Activated T-helper 1 cell treated with Interleukin-2 at 50 U/mL for 16 hours (primary cell): ENCODE results near the gene ANKS1A.

Experiments
- DNase-seq: peaks from one replicate; pipeline ENCODE4 v3.0.0-alpha.2; 2020; ENCODE audit warnings: low read depth

ANKS1A gene

GRCh38 chr6:35041086-35041861 is 152.2 kb downstream of the ANKS1A start:
- DNase-seq, result no peak

GRCh38 chr6:35042031-35042815 is 153.2 kb downstream of the ANKS1A start:
- no peak for DNase-seq

- no peak for DNase-seq
Observed at GRCh38 chr6:35043381-35044130, 154.5 kb downstream of the ANKS1A start.

- no peak for DNase-seq
Observed at GRCh38 chr6:35044145-35044745, 155.2 kb downstream of the ANKS1A start.

- DNase-seq, result no peak
Observed at GRCh38 chr6:35044761-35045421, 155.8 kb downstream of the ANKS1A start.

GRCh38 chr6:35046103-35046502 is 157.0 kb downstream of the ANKS1A start:
- no peak for DNase-seq

GRCh38 chr6:35046862-35047261 is 157.8 kb downstream of the ANKS1A start:
- no peak for DNase-seq

GRCh38 chr6:35047265-35048011 is 158.4 kb downstream of the ANKS1A start:
- DNase-seq, result no peak

- DNase-seq, result no peak
Observed at GRCh38 chr6:35048031-35048613, 159.1 kb downstream of the ANKS1A start.

GRCh38 chr6:35048631-35049083 is 159.6 kb downstream of the ANKS1A start:
- no peak for DNase-seq

GRCh38 chr6:35049156-35049735 is 160.2 kb downstream of the ANKS1A start:
- DNase-seq, result no peak

- DNase-seq, result no peak
Observed at GRCh38 chr6:35049900-35050756, 161.1 kb downstream of the ANKS1A start.

GRCh38 chr6:35050757-35051330 is 161.8 kb downstream of the ANKS1A start:
- no peak for DNase-seq

- no peak for DNase-seq
Observed at GRCh38 chr6:35051396-35051795, 162.3 kb downstream of the ANKS1A start.

GRCh38 chr6:35051997-35052583 is 163.0 kb downstream of the ANKS1A start:
- DNase-seq, result no peak

GRCh38 chr6:35052694-35053565 is 163.9 kb downstream of the ANKS1A start:
- no peak for DNase-seq

- DNase-seq, result no peak
Observed at GRCh38 chr6:35053701-35054100, 164.6 kb downstream of the ANKS1A start.
